IMR-90 (cell line): ENCODE results near the gene RPS4Y2. TPM values are rescaled to one million over a fixed set of nuclear protein-coding genes. Genes with fewer than 3 reads are reported as not detected.

Experiments used
- ATAC-seq: fragments of 200-7000 bp; cut with Tn5 transposase; 2 replicates; pipeline ENCODE4 v1.9.1; 2020; ENCODE audit warnings: low read depth, mild to moderate bottlenecking, moderate library complexity
- BruUV-seq: library from RNA; stranded (reverse); fragments of 400-500 nt; replicated peaks from 2 replicates; lab custom pipeline; 2021; lab: Mats Ljungman, UMichigan
- CTCF ChIA-PET: fragments of 300-600 bp; formaldehyde crosslinking; extraction: SDS; loops from one replicate; lab custom pipeline; 2021; ENCODE audit warnings: antibody characterized with exemption; lab: Yijun Ruan, JAX
- POLR2A ChIA-PET: fragments of 300-600 bp; sonication (Branson Sonifier 250); formaldehyde crosslinking; loops from one replicate; lab custom pipeline; 2022; ENCODE audit warnings: antibody characterized with exemption; ENCODE audit not compliant: unreplicated experiment; lab: Charles Lee
- DNase-seq: peaks from one replicate; pipeline ENCODE4 v3.0.0; 2013
- H2AFZ ChIP-seq: replicated peaks from 2 replicates; pipeline ENCODE3; 2013; ENCODE audit warnings: low read length, mild to moderate bottlenecking; ENCODE audit not compliant: poor library complexity
- H2AK5ac ChIP-seq: 2 replicates; pipeline ENCODE4 v1.6.1; 2013; ENCODE audit warnings: low read depth, low read length, inconsistent platforms
- H2AK9ac ChIP-seq: replicated peaks from 2 replicates; pipeline ENCODE3; 2013; ENCODE audit warnings: mild to moderate bottlenecking, low read depth, low read length, moderate library complexity; ENCODE audit not compliant: poor library complexity
- H2BK120ac ChIP-seq: 2 replicates; pipeline ENCODE4 v1.6.1; 2013; ENCODE audit warnings: low read depth, low read length, inconsistent platforms
- H2BK15ac ChIP-seq: 3 replicates; pipeline ENCODE4 v1.6.1; 2013; ENCODE audit warnings: low read depth, low read length, inconsistent platforms
- H2BK20ac ChIP-seq: 2 replicates; pipeline ENCODE4 v1.6.1; 2013; ENCODE audit warnings: low read depth, mild to moderate bottlenecking, inconsistent platforms, low read length, moderate library complexity
- H2BK5ac ChIP-seq: 2 replicates; pipeline ENCODE4 v1.6.1; 2013; ENCODE audit warnings: mild to moderate bottlenecking, low read depth, low read length, inconsistent platforms; ENCODE audit not compliant: poor library complexity, severe bottlenecking
- H3K14ac ChIP-seq: replicated peaks from 2 replicates; pipeline ENCODE4 v1.6.1; 2013; ENCODE audit warnings: low read depth, low read length, inconsistent platforms
- H3K18ac ChIP-seq: 2 replicates; pipeline ENCODE4 v1.6.1; 2013; ENCODE audit warnings: low read depth, low read length, control low read depth
- H3K23ac ChIP-seq: 2 replicates; pipeline ENCODE4 v1.6.1; 2013; ENCODE audit warnings: low read depth, low read length, inconsistent platforms
- H3K27ac ChIP-seq: 2 replicates; pipeline ENCODE4 v1.5.1; 2013; ENCODE audit warnings: mild to moderate bottlenecking, control low read depth, low read length; ENCODE audit not compliant: insufficient read depth
- H3K27me3 ChIP-seq: 2 replicates; pipeline ENCODE4 v1.6.1; 2013; ENCODE audit warnings: low read length; ENCODE audit not compliant: control insufficient read depth, insufficient read depth
- H3K36me3 ChIP-seq: 2 replicates; pipeline ENCODE4 v1.6.1; 2013; ENCODE audit warnings: low read length, mixed read lengths; ENCODE audit not compliant: control insufficient read depth, insufficient read depth
- H3K4ac ChIP-seq: 2 replicates; pipeline ENCODE4 v1.6.1; 2013; ENCODE audit warnings: low read depth, low read length, inconsistent platforms
- H3K4me1 ChIP-seq: 2 replicates; pipeline ENCODE4 v1.6.1; 2013; ENCODE audit warnings: low read length, mixed read lengths; ENCODE audit not compliant: control insufficient read depth, insufficient read depth
- H3K4me2 ChIP-seq: 2 replicates; pipeline ENCODE4 v1.6.1; 2013; ENCODE audit warnings: low read depth, mild to moderate bottlenecking, control low read depth, low read length, moderate library complexity
- H3K4me3 ChIP-seq: 2 replicates; pipeline ENCODE4 v1.5.1; 2013; ENCODE audit warnings: low read depth, mild to moderate bottlenecking, control low read depth, low read length, moderate library complexity; ENCODE audit not compliant: insufficient read depth
- H3K56ac ChIP-seq: 2 replicates; pipeline ENCODE4 v1.6.1; 2013; ENCODE audit warnings: low read length, inconsistent platforms; ENCODE audit not compliant: insufficient read depth; ENCODE audit errors: extremely low read depth
- H3K79me1 ChIP-seq, 2 experiments: 2 replicates each; pipeline ENCODE4 v1.6.1; 2013; ENCODE audit warnings: low read length in 2 of 2, inconsistent platforms in 1 of 2, low read depth in 1 of 2
- H3K9ac ChIP-seq: 2 replicates; pipeline ENCODE4 v1.6.1; 2013; ENCODE audit warnings: low read depth, low read length, control low read depth
- H3K9me1 ChIP-seq: 2 replicates; pipeline ENCODE4 v1.6.1; 2013; ENCODE audit warnings: low read length, inconsistent platforms; ENCODE audit not compliant: insufficient read depth
- H3K9me3 ChIP-seq: 2 replicates; pipeline ENCODE4 v1.6.1; 2013; ENCODE audit warnings: low read length; ENCODE audit not compliant: control insufficient read depth, insufficient read depth
- H4K20me1 ChIP-seq: 2 replicates; pipeline ENCODE4 v1.6.1; 2013; ENCODE audit warnings: low read length, inconsistent platforms; ENCODE audit not compliant: insufficient read depth
- H4K5ac ChIP-seq: 2 replicates; pipeline ENCODE4 v1.6.1; 2013; ENCODE audit warnings: mild to moderate bottlenecking, low read depth, low read length, control low read depth
- H4K8ac ChIP-seq, 2 experiments: 2 replicates each; pipeline ENCODE4 v1.6.1; 2013; ENCODE audit warnings: low read depth in 2 of 2, low read length in 2 of 2, control low read depth in 1 of 2, inconsistent platforms in 1 of 2
- H4K91ac ChIP-seq: 2 replicates; pipeline ENCODE4 v1.6.1; 2013; ENCODE audit warnings: low read depth, low read length, inconsistent platforms; ENCODE audit not compliant: insufficient read depth
- CTCF ChIP-seq: conservative IDR thresholded peaks from 2 replicates; pipeline ENCODE4 v1.5.1; 2012; ENCODE audit warnings: mild to moderate bottlenecking, low read depth, low read length, improper control_type of control experiment
- ELK1 ChIP-seq: fragments of 150-350 bp; IDR thresholded peaks from 2 replicates; pipeline ENCODE4 v1.6.1; 2016; ENCODE audit warnings: low read depth, mild to moderate bottlenecking, low read length, moderate library complexity, borderline replicate concordance
- FOS ChIP-seq: fragments of 150-350 bp; IDR thresholded peaks from 2 replicates; pipeline ENCODE4 v1.6.1; 2016; ENCODE audit warnings: low read depth, low read length
- MAFK ChIP-seq: IDR thresholded peaks from 2 replicates; pipeline ENCODE4 v1.6.1; 2012; ENCODE audit warnings: low read depth, low read length, improper control_type of control experiment
- MAZ ChIP-seq: IDR thresholded peaks from 2 replicates; pipeline ENCODE4 v1.6.1; 2012; ENCODE audit warnings: low read depth, mild to moderate bottlenecking, low read length, improper control_type of control experiment, moderate library complexity, borderline replicate concordance
- NFE2L2 ChIP-seq: fragments of 150-350 bp; IDR thresholded peaks from 2 replicates; pipeline ENCODE4 v1.6.1; 2016; ENCODE audit warnings: low read depth, mild to moderate bottlenecking, low read length
- POLR2A ChIP-seq: IDR thresholded peaks from 2 replicates; pipeline ENCODE4 v1.6.1; 2012; ENCODE audit warnings: mild to moderate bottlenecking, low read depth, low read length
- RAD21 ChIP-seq: IDR thresholded peaks from 2 replicates; pipeline ENCODE4 v1.6.1; 2012; ENCODE audit warnings: low read length, improper control_type of control experiment
- RFX5 ChIP-seq: IDR thresholded peaks from 2 replicates; pipeline ENCODE4 v1.8.0; 2012; ENCODE audit warnings: low read depth, mild to moderate bottlenecking, low read length, moderate library complexity
- USF2 ChIP-seq: fragments of 150-350 bp; IDR thresholded peaks from 2 replicates; pipeline ENCODE4 v1.6.1; 2017; ENCODE audit warnings: mild to moderate bottlenecking, antibody characterized with exemption, low read length, low read depth
- WGBS, 2 experiments: methylation state at CpG; one replicate each; pipeline versions ENCODE4 v1.1.5 to v1.1.7; 2013; ENCODE audit warnings: missing lambda C conversion rate in 2 of 2; ENCODE audit not compliant: insufficient read length in 1 of 2; ENCODE audit errors: extremely low coverage in 2 of 2; 5-methylcytosine and 5-hydroxymethylcytosine counted together
- dilution Hi-C: fragments of 300-500 bp; cut with HindIII; formaldehyde crosslinking; loops from one replicate; pipeline ENCODE4 v1.14.3; 2018; ENCODE audit warnings: low sequenced_read_pairs; ENCODE audit not compliant: unreplicated experiment
- in situ Hi-C: fragments of 300-500 bp; cut with MboI; formaldehyde crosslinking; loops from 3 replicates; pipeline ENCODE4 v1.14.3; 2019; ENCODE audit warnings: low sequenced_read_pairs, inconsistent platforms, mixed read lengths
- intact Hi-C: fragments of 100-400 bp; cut with micrococcal nuclease; formaldehyde crosslinking; loops from 2 replicates; pipeline ENCODE4 v1.10.0; 2022
- polyA plus RNA-seq, 3 experiments: library from polyadenylated mRNA; depleted of rRNA; stranded (reverse); fragments of >200 nt; gene quantifications; 2 replicates each; pipeline ENCODE4 v1.2.3, GENCODE V29; 2012; ENCODE audit warnings: low replicate concordance in 1 of 3
- total RNA-seq: library from RNA; depleted of rRNA; stranded (reverse); fragments of >200 nt; gene quantifications from 2 replicates; pipeline ENCODE4 v1.2.3, GENCODE V29; 2012

The RPS4Y2 gene
- total and polyA plus RNA-seq, 2 of the 4 experiments (the other 2 are of a cell fraction) = not detected

GRCh38 chrY:20817067-20817466 is 61.2 kb downstream of the RPS4Y2 start:
- Histone ChIP-seq H3K18ac (no peak overlapping the region), H3K79me1 (no peaks in the 10 kb centered on the region), H3K23ac (no peak overlapping the region), H2BK20ac (no peak overlapping the region), H3K27me3 (no peaks in the 10 kb centered on the region), H2BK15ac (no peak overlapping the region), H3K9me1 (no peaks in the 10 kb centered on the region), H3K14ac (no peak overlapping the region), H3K9ac (no peak overlapping the region), H4K8ac (no peak overlapping the region), H2BK5ac (no peak overlapping the region), H4K91ac (no peak overlapping the region), H4K5ac (no peak overlapping the region), H2BK120ac (no peak overlapping the region), H3K4ac (no peak overlapping the region), H3K9me3 (no peaks in the 10 kb centered on the region), H3K4me2 (no peak overlapping the region), H4K20me1 (no peaks in the 10 kb centered on the region), H3K4me3 (no peak overlapping the region), H3K56ac (no peak overlapping the region), H2AFZ (no peak overlapping the region), H2AK5ac (no peak overlapping the region), H3K27ac (no peak overlapping the region), H3K36me3 (no peaks in the 10 kb centered on the region), H2AK9ac (no peak overlapping the region), H3K4me1 (no peaks in the 10 kb centered on the region)
- TF ChIP-seq RFX5 (no peak), NFE2L2 (no peak), MAZ (no peak), POLR2A (no peak), USF2 (no peak), RAD21 (no peak), CTCF (no peak), MAFK (no peak), FOS (no peak), ELK1 (no peak)
- ChIA-PET POLR2A (no interaction called here), CTCF (no interaction called here)
- WGBS, 2 experiments = no CpG with 5 or more reads among the region's 2 CpGs
- no TSS peak for BruUV-seq
- no peak for ATAC-seq
- in situ Hi-C loops = no loop called here
- DNase-seq = no peak
- dilution Hi-C loops = no loop called here
- intact Hi-C loops = no loop called here
